DND-41 (cell line): ENCODE data around the gene GTF3C2.

Experiments
- ATAC-seq: fragments of 200-7000 bp; cut with Tn5 transposase; 3 replicates; pipeline ENCODE4 v1.9.1; 2021; ENCODE audit warnings: low read depth; ENCODE audit not compliant: insufficient read depth
- DNase-seq: peaks from one replicate; pipeline ENCODE4 v3.0.0-alpha.2; 2020
- H2AFZ ChIP-seq: 2 replicates; pipeline ENCODE4 v1.6.0; 2012; ENCODE audit warnings: low read depth, low read length
- H3K27ac ChIP-seq: 2 replicates; pipeline ENCODE4 v1.5.1; 2012; ENCODE audit warnings: low read length, inconsistent platforms
- H3K27me3 ChIP-seq: fragments of 200-600 bp; sonication (generic); 2 replicates; pipeline ENCODE4 v1.6.0; 2012; ENCODE audit warnings: low read length, mild to moderate bottlenecking, inconsistent platforms; ENCODE audit not compliant: insufficient read depth, poor library complexity
- H3K36me3 ChIP-seq: 2 replicates; pipeline ENCODE4 v1.5.1; 2012; ENCODE audit warnings: low read length, inconsistent platforms; ENCODE audit not compliant: insufficient read depth
- H3K4me1 ChIP-seq: 2 replicates; pipeline ENCODE4 v1.5.1; 2012; ENCODE audit warnings: mild to moderate bottlenecking, low read length; ENCODE audit not compliant: insufficient read depth
- H3K4me2 ChIP-seq: 2 replicates; pipeline ENCODE4 v1.6.0; 2012; ENCODE audit warnings: mild to moderate bottlenecking, moderate library complexity, low read length, inconsistent platforms; ENCODE audit not compliant: insufficient read depth
- H3K4me3 ChIP-seq, 2 experiments: fragments of 200-600 bp in 1 of 2; shearing (Covaris generic) in 1 of 2; 2 replicates each; pipeline ENCODE4 v1.5.1; 2012 to 2016; ENCODE audit warnings: inconsistent platforms in 2 of 2, low read length in 2 of 2, mild to moderate bottlenecking in 2 of 2, low read depth in 1 of 2, moderate library complexity in 1 of 2
- H3K79me2 ChIP-seq: 2 replicates; pipeline ENCODE4 v1.6.0; 2012; ENCODE audit warnings: low read length, inconsistent platforms; ENCODE audit not compliant: insufficient read depth
- H3K9ac ChIP-seq: 2 replicates; pipeline ENCODE4 v1.6.0; 2012; ENCODE audit warnings: low read depth, mild to moderate bottlenecking, inconsistent platforms, low read length, moderate library complexity
- H3K9me3 ChIP-seq: 2 replicates; pipeline ENCODE4 v1.5.1; 2012; ENCODE audit warnings: low read length, moderate library complexity, mild to moderate bottlenecking, inconsistent platforms; ENCODE audit not compliant: insufficient read depth, severe bottlenecking
- H4K20me1 ChIP-seq: 2 replicates; pipeline ENCODE4 v1.6.0; 2012; ENCODE audit warnings: low read length; ENCODE audit not compliant: insufficient read depth
- CTCF ChIP-seq: IDR thresholded peaks from 2 replicates; pipeline ENCODE4 v1.5.1; 2012; ENCODE audit warnings: borderline replicate concordance, low read length, moderate library complexity, mild to moderate bottlenecking; ENCODE audit not compliant: poor library complexity, severe bottlenecking; ENCODE audit errors: extremely low read depth
- EZH2 ChIP-seq: IDR thresholded peaks from 3 replicates; pipeline ENCODE4 v1.6.1; 2012; ENCODE audit warnings: borderline replicate concordance, low read depth, mild to moderate bottlenecking, moderate library complexity, low read length, inconsistent platforms; ENCODE audit not compliant: severe bottlenecking

Gene GTF3C2

GRCh38 chr2:27380626-27381545 is 24.3 kb upstream of the GTF3C2 start, which contains the start of gene ZNF513:
ZNF513 (minus strand) TSS chr2:27380734; CDS start chr2:27380526, 208 bp downstream.
- Histone ChIP-seq H3K4me3 (peak within 1 kb of the TSS; percentile 40 to 75; a peak in 3 of 4 replicates), H3K79me2 (peaks cover 39% of the 10 kb centered on the region), H3K9ac (peak within 1 kb of the TSS; percentile 71), H4K20me1 (peaks cover 26% of the 10 kb centered on the region; the same call in 1 of the 2 replicates), H3K27me3 (no peaks in the 10 kb centered on the region), H2AFZ (peak within 1 kb of the TSS; percentile 89), H3K4me1 (peaks cover 41% of the 10 kb centered on the region), H3K4me2 (peak within 1 kb of the TSS; percentile 69), H3K9me3 (no peaks in the 10 kb centered on the region), H3K36me3 (peaks cover 78% of the 10 kb centered on the region), H3K27ac (peak within 1 kb of the TSS; percentile 91)
- peak; percentile 89 for ATAC-seq
- TF ChIP-seq EZH2 (no peak), CTCF (no peak)
- peak; percentile 90 for DNase-seq

- peaks cover 78% of the 10 kb centered on the region for H3K36me3 ChIP-seq
These were observed 23.5 kb upstream of the GTF3C2 start for GRCh38 chr2:27379836-27380625.

GRCh38 chr2:27379383-27379835 is 22.8 kb upstream of the GTF3C2 start:
- Histone ChIP-seq H4K20me1 (peaks cover 16% of the 10 kb centered on the region; the same call in 1 of the 2 replicates), H3K27me3 (no peaks in the 10 kb centered on the region), H2AFZ (no peak overlapping the region; the same call in 1 of the 2 replicates), H3K36me3 (peaks cover 78% of the 10 kb centered on the region), H3K9ac (peak overlapping the region; percentile 71), H3K9me3 (no peaks in the 10 kb centered on the region), H3K4me1 (peaks cover 41% of the 10 kb centered on the region), H3K79me2 (peaks cover 38% of the 10 kb centered on the region), H3K4me2 (peak overlapping the region; percentile 69), H3K4me3 (peak overlapping the region; percentile 40 to 75; a peak in 3 of 4 replicates), H3K27ac (peak overlapping the region; percentile 91)
- ATAC-seq = no peak
- DNase-seq = no peak
- no peak for TF ChIP-seq EZH2
- TF ChIP-seq CTCF = no peak

More at GRCh38 chr2:27379836-27380625, 23.5 kb upstream of the GTF3C2 start:
- TF ChIP-seq EZH2 (no peak), CTCF (no peak)
- Histone ChIP-seq H3K4me2 (peak overlapping the region; percentile 69), H3K4me1 (peaks cover 41% of the 10 kb centered on the region), H3K27ac (peak overlapping the region; percentile 91), H3K79me2 (peaks cover 38% of the 10 kb centered on the region), H3K4me3 (peak overlapping the region; percentile 40 to 75; a peak in 3 of 4 replicates), H3K27me3 (no peaks in the 10 kb centered on the region), H4K20me1 (peaks cover 19% of the 10 kb centered on the region; the same call in 1 of the 2 replicates), H3K9ac (peak overlapping the region; percentile 71), H3K9me3 (no peaks in the 10 kb centered on the region), H2AFZ (peak overlapping the region; percentile 36)
- peak; percentile 36 for DNase-seq
- peak; percentile 17 for ATAC-seq
